HUES64 (cell line): Measurements from ENCODE around the gene CBLB. TPM values are rescaled to one million over a fixed set of nuclear protein-coding genes. Genes with fewer than 3 reads are reported as not detected.

Source experiments
- H3K27ac ChIP-seq: 2 replicates; pipeline ENCODE4 v1.7.0; 2013; ENCODE audit warnings: low read depth, low read length, inconsistent platforms
- H3K27me3 ChIP-seq: 2 replicates; pipeline ENCODE4 v1.6.1; 2013; ENCODE audit warnings: mild to moderate bottlenecking, low read length; ENCODE audit not compliant: insufficient read depth
- H3K36me3 ChIP-seq: 2 replicates; pipeline ENCODE4 v1.6.1; 2013; ENCODE audit warnings: mild to moderate bottlenecking, low read length; ENCODE audit not compliant: insufficient read depth
- H3K4me1 ChIP-seq: 2 replicates; pipeline ENCODE4 v1.6.1; 2013; ENCODE audit warnings: mild to moderate bottlenecking, low read length, moderate library complexity; ENCODE audit not compliant: insufficient read depth
- H3K4me3 ChIP-seq: 2 replicates; pipeline ENCODE4 v1.5.1; 2013; ENCODE audit warnings: mild to moderate bottlenecking, low read length, moderate library complexity
- H3K9ac ChIP-seq: 2 replicates; pipeline ENCODE4 v1.6.1; 2013; ENCODE audit warnings: mild to moderate bottlenecking, low read depth, low read length
- H3K9me3 ChIP-seq: 2 replicates; pipeline ENCODE4 v1.6.1; 2013; ENCODE audit warnings: low read depth, low read length; ENCODE audit not compliant: insufficient read depth
- WGBS: fragments of 150-250, 120-280 bp; methylation state at CpG from one replicate; pipeline ENCODE4 v1.1.7; 2013; ENCODE audit warnings: missing lambda C conversion rate; 5-methylcytosine and 5-hydroxymethylcytosine counted together
- polyA plus RNA-seq, 2 experiments: library from polyadenylated mRNA; stranded (reverse); fragments of 50-300 nt; gene quantifications; one replicate each; pipeline ENCODE4 v1.2.3, GENCODE V29; 2013

CBLB gene
- 16.9 TPM for polyA plus RNA-seq (2013, experiment 1 of 2)
- polyA plus RNA-seq (2013, experiment 2 of 2), result 16.5 TPM

- Histone ChIP-seq H3K36me3 (peaks cover 25% of the 10 kb centered on the region), H3K4me1 (peaks cover 29% of the 10 kb centered on the region), H3K4me3 (peak within 1 kb of the TSS; percentile 73), H3K9me3 (no peaks in the 10 kb centered on the region), H3K27ac (peak within 1 kb of the TSS; percentile 59), H3K27me3 (no peaks in the 10 kb centered on the region), H3K9ac (peak within 1 kb of the TSS; percentile 78)
- under 1% methylated on average over 68 of the region's 68 CpGs for WGBS
Measured at GRCh38 chr3:105868742-105869530, at the start of gene CBLB. CBLB (minus strand) TSS chr3:105869012; CDS start chr3:105867577, 1,435 bp downstream.

- H3K27me3 ChIP-seq, result no peaks in the 10 kb centered on the region
- H3K9ac ChIP-seq, result no peak overlapping the region
- WGBS, result 100% methylated on average over 2 of the region's 2 CpGs
- no peak overlapping the region for H3K4me3 ChIP-seq
- no peaks in the 10 kb centered on the region for H3K36me3 ChIP-seq
- H3K4me1 ChIP-seq, result no peaks in the 10 kb centered on the region
- 0 out of 2 replicates have a peak, but pooled peaks cover 2% of the 10 kb centered on the region for H3K9me3 ChIP-seq
- H3K27ac ChIP-seq, result no peak overlapping the region
Measured at GRCh38 chr3:105916767-105917166, 48.0 kb upstream of the CBLB start.

GRCh38 chr3:105915524-105915923 is 46.7 kb upstream of the CBLB start:
- Histone ChIP-seq H3K4me1 (no peaks in the 10 kb centered on the region), H3K36me3 (no peaks in the 10 kb centered on the region), H3K9ac (no peak overlapping the region), H3K9me3 (0 out of 2 replicates have a peak, but pooled peaks cover 2% of the 10 kb centered on the region), H3K27ac (no peak overlapping the region), H3K27me3 (no peaks in the 10 kb centered on the region), H3K4me3 (no peak overlapping the region)
- WGBS, result 100% methylated on average over 2 of the region's 2 CpGs

GRCh38 chr3:105913616-105914015 is 44.8 kb upstream of the CBLB start:
- 95% methylated on average over 7 of the region's 7 CpGs for WGBS
- Histone ChIP-seq H3K36me3 (no peaks in the 10 kb centered on the region), H3K27me3 (no peaks in the 10 kb centered on the region), H3K9me3 (no peaks in the 10 kb centered on the region), H3K4me1 (no peaks in the 10 kb centered on the region), H3K4me3 (no peak overlapping the region), H3K27ac (no peak overlapping the region), H3K9ac (no peak overlapping the region)

- H3K27me3 ChIP-seq, result no peaks in the 10 kb centered on the region
- no peak overlapping the region for H3K4me3 ChIP-seq
- no peak overlapping the region for H3K27ac ChIP-seq
- H3K9ac ChIP-seq, result no peak overlapping the region
- no peaks in the 10 kb centered on the region for H3K9me3 ChIP-seq
- no peaks in the 10 kb centered on the region for H3K36me3 ChIP-seq
- no peaks in the 10 kb centered on the region for H3K4me1 ChIP-seq
Measured at GRCh38 chr3:105912891-105913290, 44.1 kb upstream of the CBLB start.

GRCh38 chr3:105911496-105911895 is 42.7 kb upstream of the CBLB start:
- H3K9ac ChIP-seq, result no peak overlapping the region
- H3K36me3 ChIP-seq, result no peaks in the 10 kb centered on the region
- no peak overlapping the region for H3K4me3 ChIP-seq

GRCh38 chr3:105907777-105908176 is 39.0 kb upstream of the CBLB start:
- no peaks in the 10 kb centered on the region for H3K9me3 ChIP-seq
- no peaks in the 10 kb centered on the region for H3K27me3 ChIP-seq
- H3K36me3 ChIP-seq, result no peaks in the 10 kb centered on the region
- H3K4me1 ChIP-seq, result no peaks in the 10 kb centered on the region
- no peak overlapping the region for H3K9ac ChIP-seq
- H3K27ac ChIP-seq, result no peak overlapping the region
- WGBS, result 90% methylated on average over 3 of the region's 3 CpGs
- no peak overlapping the region for H3K4me3 ChIP-seq

More at GRCh38 chr3:105911496-105911895, 42.7 kb upstream of the CBLB start:
- Histone ChIP-seq H3K9me3 (no peaks in the 10 kb centered on the region), H3K27ac (no peak overlapping the region), H3K4me1 (no peaks in the 10 kb centered on the region), H3K27me3 (no peaks in the 10 kb centered on the region)

GRCh38 chr3:105906836-105907235 is 38.0 kb upstream of the CBLB start:
- no peaks in the 10 kb centered on the region for H3K9me3 ChIP-seq
- H3K36me3 ChIP-seq, result no peaks in the 10 kb centered on the region
- whole genome bisulfite sequencing, result 92% methylated on average over 4 of the region's 4 CpGs
- no peak overlapping the region for H3K4me3 ChIP-seq
- no peaks in the 10 kb centered on the region for H3K27me3 ChIP-seq
- no peaks in the 10 kb centered on the region for H3K4me1 ChIP-seq
- no peak overlapping the region for H3K27ac ChIP-seq
- no peak overlapping the region for H3K9ac ChIP-seq

- WGBS, result 97% methylated on average over 1 of the region's 1 CpG
- H3K4me3 ChIP-seq, result no peak overlapping the region
Measured at GRCh38 chr3:105906345-105906744, 37.5 kb upstream of the CBLB start.

GRCh38 chr3:105905328-105905727 is 36.5 kb upstream of the CBLB start:
- Histone ChIP-seq H3K9ac (no peak overlapping the region), H3K36me3 (no peaks in the 10 kb centered on the region), H3K9me3 (no peaks in the 10 kb centered on the region), H3K27ac (no peak overlapping the region), H3K27me3 (no peaks in the 10 kb centered on the region), H3K4me3 (no peak overlapping the region), H3K4me1 (no peaks in the 10 kb centered on the region)
- WGBS, result no CpG with 5 or more reads among the region's 1 CpG

More at GRCh38 chr3:105906345-105906744, 37.5 kb upstream of the CBLB start:
- Histone ChIP-seq H3K9ac (no peak overlapping the region), H3K36me3 (no peaks in the 10 kb centered on the region), H3K9me3 (no peaks in the 10 kb centered on the region), H3K4me1 (no peaks in the 10 kb centered on the region), H3K27ac (no peak overlapping the region), H3K27me3 (no peaks in the 10 kb centered on the region)

GRCh38 chr3:105904678-105905284 is 36.0 kb upstream of the CBLB start:
- WGBS, result 92% methylated on average over 5 of the region's 5 CpGs
- Histone ChIP-seq H3K27ac (no peak overlapping the region), H3K9ac (no peak overlapping the region), H3K36me3 (no peaks in the 10 kb centered on the region), H3K4me1 (no peaks in the 10 kb centered on the region), H3K9me3 (no peaks in the 10 kb centered on the region), H3K4me3 (no peak overlapping the region), H3K27me3 (no peaks in the 10 kb centered on the region)
